Neuronal stem cell (in vitro differentiated cells): ENCODE results near the gene CDC42.
A peak's percentile ranks its signal among the peaks of the same experiment; 100 is the strongest.
"Not testable (repeated sequence)": the region's sequence is repeated elsewhere in the genome, so short reads cannot be mapped to it uniquely, and the experiment has no call there.

Source experiments
- DNase-seq: peaks from one replicate; pipeline ENCODE4 v3.0.0-alpha.2; 2013; ENCODE audit warnings: low spot score
- H2AFZ ChIP-seq: one replicate; pipeline ENCODE4 v1.6.1; 2013; ENCODE audit warnings: mild to moderate bottlenecking, low read length, inconsistent platforms
- H2AK5ac ChIP-seq: 2 replicates; pipeline ENCODE4 v1.6.1; 2013; ENCODE audit warnings: low read depth, mild to moderate bottlenecking, inconsistent platforms, low read length, moderate library complexity, mixed read lengths
- H2BK120ac ChIP-seq: 2 replicates; pipeline ENCODE4 v1.6.1; 2013; ENCODE audit warnings: low read depth, mild to moderate bottlenecking, inconsistent platforms, low read length, moderate library complexity, mixed read lengths
- H2BK12ac ChIP-seq: one replicate; pipeline ENCODE4 v1.6.1; 2013; ENCODE audit warnings: low read length, inconsistent platforms
- H2BK15ac ChIP-seq: 2 replicates; pipeline ENCODE4 v1.6.1; 2013; ENCODE audit warnings: mild to moderate bottlenecking, low read length, inconsistent platforms, mixed read lengths
- H2BK5ac ChIP-seq: one replicate; pipeline ENCODE4 v1.6.1; 2013; ENCODE audit warnings: inconsistent platforms, mild to moderate bottlenecking, low read length, moderate library complexity
- H3K14ac ChIP-seq: one replicate; pipeline ENCODE4 v1.6.1; 2013; ENCODE audit warnings: low read length, inconsistent platforms
- H3K18ac ChIP-seq: 2 replicates; pipeline ENCODE4 v1.6.1; 2013; ENCODE audit warnings: low read length, inconsistent platforms
- H3K23ac ChIP-seq: 2 replicates; pipeline ENCODE4 v1.6.1; 2013; ENCODE audit warnings: low read depth, mild to moderate bottlenecking, mixed read lengths, low read length, inconsistent platforms; ENCODE audit not compliant: poor library complexity
- H3K27ac ChIP-seq: replicated peaks from 3 replicates; pipeline ENCODE4 v1.5.1; 2013; ENCODE audit warnings: low read length, inconsistent platforms
- H3K27me3 ChIP-seq, 3 experiments: 2 replicates each; pipeline ENCODE4 v1.6.1; 2013; ENCODE audit warnings: low read length in 3 of 3, mild to moderate bottlenecking in 2 of 3, inconsistent platforms in 1 of 3, low read depth in 1 of 3, mixed read lengths in 1 of 3, moderate library complexity in 1 of 3; ENCODE audit not compliant: control insufficient read depth in 3 of 3, insufficient read depth in 3 of 3
- H3K36me3 ChIP-seq, 2 donors: replicated peaks in 1 of 2; 2 replicates each; pipeline ENCODE4 v1.6.1; 2013; ENCODE audit warnings: low read length in 2 of 2; ENCODE audit not compliant: control insufficient read depth in 2 of 2, insufficient read depth in 2 of 2
- H3K4ac ChIP-seq: 2 replicates; pipeline ENCODE4 v1.6.1; 2013; ENCODE audit warnings: inconsistent platforms, mild to moderate bottlenecking, low read length, moderate library complexity
- H3K4me1 ChIP-seq, 2 donors: 1 replicate in 1 of 2; 2 replicates in 1 of 2; pipeline ENCODE4 v1.6.1; 2013; ENCODE audit warnings: low read length in 2 of 2, low read depth in 1 of 2; ENCODE audit not compliant: control insufficient read depth in 2 of 2, insufficient read depth in 1 of 2
- H3K4me2 ChIP-seq: one replicate; pipeline ENCODE4 v1.6.1; 2013; ENCODE audit warnings: mild to moderate bottlenecking, low read length, inconsistent platforms; ENCODE audit not compliant: insufficient read depth, poor library complexity, severe bottlenecking
- H3K4me3 ChIP-seq, 2 donors: 2 replicates each; pipeline ENCODE4 v1.5.1; 2013; ENCODE audit warnings: low read length in 2 of 2, mild to moderate bottlenecking in 2 of 2, inconsistent platforms in 1 of 2, moderate library complexity in 1 of 2
- H3K79me1 ChIP-seq: one replicate; pipeline ENCODE4 v1.6.1; 2013; ENCODE audit warnings: low read depth, mild to moderate bottlenecking, inconsistent platforms, low read length, moderate library complexity
- H3K9ac ChIP-seq: one replicate; pipeline ENCODE4 v1.6.1; 2013; ENCODE audit warnings: mild to moderate bottlenecking, low read depth, low read length, inconsistent platforms; ENCODE audit not compliant: poor library complexity
- H3K9me3 ChIP-seq, 2 donors: replicated peaks in 1 of 2; 2 replicates each; pipeline versions ENCODE3 to v1.6.1; 2013; ENCODE audit warnings: low read length in 2 of 2, mild to moderate bottlenecking in 2 of 2, inconsistent platforms in 1 of 2, low read depth in 1 of 2, mixed read lengths in 1 of 2, moderate library complexity in 1 of 2; ENCODE audit not compliant: control insufficient read depth in 2 of 2, insufficient read depth in 1 of 2
- H4K8ac ChIP-seq: one replicate; pipeline ENCODE4 v1.6.1; 2013; ENCODE audit warnings: low read depth, mild to moderate bottlenecking, inconsistent platforms, low read length, moderate library complexity
- H4K91ac ChIP-seq: one replicate; pipeline ENCODE4 v1.6.1; 2013; ENCODE audit warnings: low read length, low read depth, mild to moderate bottlenecking, inconsistent platforms; ENCODE audit not compliant: poor library complexity
- WGBS, 2 donors: extraction: QIAGEN DNeasy Blood & Tissue Kit; methylation state at CpG; one replicate each; pipeline ENCODE4 v1.1.7; 2013; ENCODE audit warnings: missing lambda C conversion rate in 2 of 2, mixed read lengths in 1 of 2; ENCODE audit not compliant: insufficient read length in 2 of 2, insufficient replicate concordance in 1 of 2; ENCODE audit errors: extremely low coverage in 2 of 2; 5-methylcytosine and 5-hydroxymethylcytosine counted together

CDC42 gene

DNA sequence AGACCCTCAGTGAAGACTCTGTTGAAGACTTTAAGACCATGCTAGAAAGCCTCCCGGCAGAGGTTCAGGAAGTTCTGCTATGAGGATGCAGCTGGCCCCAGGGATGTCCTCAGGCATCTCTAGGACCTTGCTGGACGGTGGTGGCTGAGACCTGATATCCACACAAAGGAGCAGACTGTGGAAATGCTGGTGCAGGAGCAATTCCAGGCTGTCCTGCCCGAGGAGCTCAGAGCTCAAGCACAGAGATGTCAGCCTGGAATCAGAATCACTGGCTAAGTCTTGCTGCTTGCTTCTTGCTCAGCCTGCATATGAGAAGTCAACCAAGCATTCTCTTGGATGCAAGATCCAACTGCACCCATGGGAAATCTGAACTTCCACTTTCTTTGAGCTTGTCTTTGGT lies 22.0 kb upstream of the CDC42 start:
- no peak overlapping the region for H3K18ac ChIP-seq
- H4K91ac ChIP-seq, result no peak overlapping the region
- no peak overlapping the region for H3K4ac ChIP-seq
- H3K9me3 ChIP-seq, result peaks cover 0 to 2% of the 10 kb centered on the region in 2 donors
- H3K79me1 ChIP-seq, result peaks cover 2% of the 10 kb centered on the region
- H3K36me3 ChIP-seq, result peaks cover 2 to 26% of the 10 kb centered on the region in 2 donors
- no peak overlapping the region for H2BK15ac ChIP-seq
- H2BK12ac ChIP-seq, result no peak overlapping the region
- H3K27me3 ChIP-seq, result no peaks in the 10 kb centered on the region
- no peak overlapping the region for H2AFZ ChIP-seq
- no peak overlapping the region for H2AK5ac ChIP-seq
- H4K8ac ChIP-seq, result no peak overlapping the region
- no CpG with 5 or more reads among the region's 3 CpGs for WGBS, 2 donors
- H3K4me3 ChIP-seq, result no peak overlapping the region
- peaks cover 3 to 6% of the 10 kb centered on the region in 2 donors for H3K4me1 ChIP-seq
- H3K23ac ChIP-seq, result no peak overlapping the region
- H3K4me2 ChIP-seq, result no peak overlapping the region
- H2BK5ac ChIP-seq, result no peak overlapping the region
- H3K9ac ChIP-seq, result no peak overlapping the region
- no peak overlapping the region for H2BK120ac ChIP-seq
- DNase-seq, result no peak
- H3K27ac ChIP-seq, result no peak overlapping the region
- H3K14ac ChIP-seq, result no peak overlapping the region

DNA sequence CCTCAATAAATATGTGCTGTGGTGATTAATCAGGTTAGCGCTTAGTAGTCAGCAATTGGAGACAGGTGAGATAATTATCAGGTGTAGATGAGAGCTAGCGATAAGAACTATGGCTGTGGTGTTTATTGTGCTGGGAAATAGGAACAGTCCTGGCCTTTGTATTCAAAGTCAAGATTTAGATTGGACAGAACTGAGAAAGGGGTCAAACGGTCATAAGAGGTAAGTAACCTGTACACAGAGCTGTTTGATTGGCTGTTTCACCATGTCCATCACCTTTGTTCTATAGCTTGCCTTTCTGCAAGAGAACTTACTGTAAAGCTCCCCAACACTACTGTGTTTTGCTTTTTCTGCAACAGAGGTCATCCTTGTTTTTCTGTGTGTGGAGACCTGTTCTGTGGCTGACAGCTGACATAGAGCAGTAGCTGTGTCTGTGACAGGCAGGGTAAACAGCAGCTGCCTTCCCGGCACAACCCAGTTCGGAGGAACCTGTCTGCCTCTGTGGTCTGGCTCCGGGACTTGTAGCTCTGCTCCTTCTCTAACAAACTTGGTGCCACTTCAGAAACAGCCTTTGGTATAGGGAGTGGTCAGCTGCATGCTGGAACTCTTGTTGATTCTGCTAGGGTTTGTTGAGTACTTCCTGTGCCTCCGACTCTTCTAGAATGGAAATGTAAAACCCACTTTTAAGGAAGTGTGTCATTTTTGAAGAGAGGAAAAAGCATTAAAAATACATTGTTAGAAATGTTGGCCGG lies 21.1 kb upstream of the CDC42 start:
- Histone ChIP-seq H3K4me1 (peaks cover under 1 to 1% of the 10 kb centered on the region in 2 donors), H2BK12ac (no peak overlapping the region), H3K36me3 (peaks cover 2 to 26% of the 10 kb centered on the region in 2 donors), H3K27me3 (no peaks in the 10 kb centered on the region), H3K14ac (no peak overlapping the region), H2AK5ac (no peak overlapping the region), H3K4ac (no peak overlapping the region), H3K4me2 (no peak overlapping the region), H3K9ac (no peak overlapping the region), H3K79me1 (no peaks in the 10 kb centered on the region), H2BK5ac (no peak overlapping the region), H2BK120ac (no peak overlapping the region), H3K18ac (no peak overlapping the region), H4K8ac (no peak overlapping the region), H3K9me3 (peaks cover 0 to 2% of the 10 kb centered on the region in 2 donors), H3K23ac (no peak overlapping the region), H2AFZ (no peak overlapping the region), H4K91ac (no peak overlapping the region), H3K27ac (no peak overlapping the region), H3K4me3 (no peak overlapping the region), H2BK15ac (no peak overlapping the region)
- no CpG with 5 or more reads among the region's 8 CpGs for WGBS, 2 donors
- no peak for DNase-seq

DNA sequence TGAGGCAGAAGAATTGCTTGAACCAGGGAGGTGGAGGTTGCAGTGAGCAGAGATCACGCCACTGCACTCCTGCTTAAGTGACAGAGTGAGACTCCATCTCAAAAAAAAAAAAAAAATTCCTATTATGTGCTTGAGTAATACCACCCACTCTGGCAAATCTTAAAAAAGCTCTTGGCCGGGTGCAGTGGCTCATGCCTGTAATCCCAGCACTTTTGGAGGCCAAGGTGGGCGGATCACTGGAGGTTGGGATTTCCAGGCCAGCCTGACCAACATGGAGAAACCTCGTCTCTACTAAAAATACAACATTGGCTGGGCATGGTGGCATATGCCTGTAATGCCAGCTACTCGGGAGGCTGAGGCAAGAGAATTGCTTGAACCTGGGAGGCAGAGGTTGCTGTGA lies 17.7 kb upstream of the CDC42 start:
- H3K27me3 ChIP-seq, H2BK15ac ChIP-seq, H3K14ac ChIP-seq, H3K79me1 ChIP-seq, H3K18ac ChIP-seq, H4K8ac ChIP-seq, H3K9me3 ChIP-seq, H2BK12ac ChIP-seq, H3K4me2 ChIP-seq, H3K27ac ChIP-seq, H2AK5ac ChIP-seq, H2BK120ac ChIP-seq, DNase-seq, H2AFZ ChIP-seq, H3K4ac ChIP-seq, H3K4me3 ChIP-seq, H3K23ac ChIP-seq, H3K9ac ChIP-seq, H4K91ac ChIP-seq, H2BK5ac ChIP-seq: not testable (repeated sequence)
- WGBS, 2 donors, result no CpG with 5 or more reads among the region's 5 CpGs
- H3K36me3 ChIP-seq, result peaks cover 2 to 18% of the 10 kb centered on the region in 2 donors
- peaks cover 2 to 13% of the 10 kb centered on the region in 2 donors for H3K4me1 ChIP-seq

DNA sequence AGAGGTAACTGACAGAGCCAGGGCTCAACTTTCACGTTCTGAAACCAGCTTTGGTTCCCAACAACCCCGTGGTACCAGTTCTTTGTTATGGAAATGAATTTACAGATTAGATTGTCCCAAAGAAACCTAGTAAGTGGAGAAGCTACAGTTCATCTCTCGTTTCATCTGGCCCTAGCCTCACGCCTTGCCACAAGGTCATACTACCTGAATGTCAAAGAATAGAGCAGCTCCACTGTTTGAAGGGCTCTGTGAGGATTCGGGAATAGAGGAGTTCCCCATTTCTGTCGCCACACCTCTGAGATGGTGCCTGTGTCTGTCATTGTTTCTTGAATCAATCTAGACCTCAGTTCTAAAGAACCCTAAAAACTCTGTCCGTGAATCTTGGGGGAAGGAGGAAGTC lies 15.0 kb upstream of the CDC42 start:
- H3K9ac ChIP-seq, result no peak overlapping the region
- no peak overlapping the region for H3K27ac ChIP-seq
- no peaks in the 10 kb centered on the region for H3K36me3 ChIP-seq
- H3K23ac ChIP-seq, result no peak overlapping the region
- H4K8ac ChIP-seq, result no peak overlapping the region
- H3K9me3 ChIP-seq, result no peaks in the 10 kb centered on the region
- no peak overlapping the region for H2BK5ac ChIP-seq
- H3K27me3 ChIP-seq, result peaks cover 0 to 2% (median 0%) of the 10 kb centered on the region in 3 experiments
- H3K4me1 ChIP-seq, result peaks cover 4 to 13% of the 10 kb centered on the region in 2 donors
- H3K4me3 ChIP-seq, result no peak overlapping the region
- H2BK120ac ChIP-seq, result no peak overlapping the region
- no peak overlapping the region for H3K14ac ChIP-seq
- no peak overlapping the region for H3K18ac ChIP-seq
- WGBS, 2 donors, result no CpG with 5 or more reads among the region's 7 CpGs
- H4K91ac ChIP-seq, result no peak overlapping the region
- H3K79me1 ChIP-seq, result no peaks in the 10 kb centered on the region
- peak overlapping the region; percentile 39 for H2AFZ ChIP-seq
- no peak for DNase-seq
- H3K4ac ChIP-seq, result no peak overlapping the region
- H2BK12ac ChIP-seq, result no peak overlapping the region
- no peak overlapping the region for H2AK5ac ChIP-seq
- H3K4me2 ChIP-seq, result no peak overlapping the region
- H2BK15ac ChIP-seq, result no peak overlapping the region
